Loucy (cell line): ENCODE measurements around the gene KRT6C.

ENCODE experiments used
- H2AFZ ChIP-seq: fragments of 200-600 bp; sonication (generic); 2 replicates; pipeline ENCODE4 v1.6.0; 2016; ENCODE audit warnings: antibody characterized with exemption, mild to moderate bottlenecking, low read length, moderate library complexity
- H3F3A ChIP-seq: fragments of 200-600 bp; 2 replicates; pipeline ENCODE4 v1.6.0; 2016; ENCODE audit warnings: antibody characterized with exemption, low read depth, mild to moderate bottlenecking
- H3K27me3 ChIP-seq: fragments of 200-600 bp; sonication (generic); 2 replicates; pipeline ENCODE4 v1.6.1; 2014; ENCODE audit warnings: low read length, mild to moderate bottlenecking; ENCODE audit not compliant: insufficient read depth, poor library complexity, severe bottlenecking
- H3K36me3 ChIP-seq: fragments of 200-600 bp; sonication (generic); 2 replicates; pipeline ENCODE4 v1.6.1; 2016; ENCODE audit warnings: low read length; ENCODE audit not compliant: insufficient read depth
- H3K4me1 ChIP-seq: fragments of 200-600 bp; sonication (generic); 2 replicates; pipeline ENCODE4 v1.5.1; 2014; ENCODE audit warnings: low read length, mild to moderate bottlenecking; ENCODE audit not compliant: insufficient read depth, poor library complexity, severe bottlenecking
- H3K4me2 ChIP-seq: fragments of 200-600 bp; sonication (generic); 2 replicates; pipeline ENCODE4 v1.6.0; 2014; ENCODE audit warnings: antibody characterized with exemption, low read length, low read depth, mild to moderate bottlenecking; ENCODE audit not compliant: poor library complexity, severe bottlenecking
- H3K4me3 ChIP-seq: fragments of 200-600 bp; sonication (generic); 2 replicates; pipeline ENCODE4 v1.5.1; 2014; ENCODE audit warnings: low read length, mild to moderate bottlenecking, mixed read lengths; ENCODE audit not compliant: poor library complexity, severe bottlenecking
- H3K79me2 ChIP-seq: fragments of 200-600 bp; sonication (generic); 2 replicates; pipeline ENCODE4 v1.6.1; 2014; ENCODE audit warnings: low read length; ENCODE audit not compliant: insufficient read depth
- H3K9ac ChIP-seq: fragments of 200-600 bp; sonication (generic); 2 replicates; pipeline ENCODE4 v1.6.0; 2014; ENCODE audit warnings: mild to moderate bottlenecking, low read depth, low read length, moderate library complexity; ENCODE audit not compliant: poor library complexity, severe bottlenecking
- H3K9me2 ChIP-seq: fragments of 200-600 bp; sonication (generic); replicated peaks from 2 replicates; pipeline ENCODE4 v1.6.1; 2016; ENCODE audit warnings: low read depth, low read length, mixed read lengths
- H3K9me3 ChIP-seq: fragments of 200-600 bp; sonication (generic); 2 replicates; pipeline ENCODE4 v1.6.1; 2014; ENCODE audit warnings: mild to moderate bottlenecking, antibody characterized with exemption, low read length, low read depth; ENCODE audit not compliant: insufficient read depth
- H4K20me1 ChIP-seq: fragments of 200-600 bp; sonication (generic); 2 replicates; pipeline ENCODE4 v1.6.0; 2014; ENCODE audit warnings: antibody characterized with exemption, low read length, mild to moderate bottlenecking; ENCODE audit not compliant: insufficient read depth, poor library complexity, severe bottlenecking
- CTCF ChIP-seq: fragments of 200-600 bp; sonication (generic); conservative IDR thresholded peaks from 2 replicates; pipeline ENCODE4 v1.5.1; 2014; ENCODE audit warnings: mild to moderate bottlenecking, antibody characterized with exemption, low read length
- EZH2phosphoT487 ChIP-seq: fragments of 200-600 bp; IDR thresholded peaks from 2 replicates; pipeline ENCODE4 v1.6.1; 2018; ENCODE audit warnings: antibody characterized with exemption, mild to moderate bottlenecking, moderate library complexity, borderline replicate concordance

The KRT6C gene

GRCh38 chr12:52433501-52434080, 40.0 kb downstream of the KRT6C start:
- H3K79me2 ChIP-seq, result no peaks in the 10 kb centered on the region
- no peak overlapping the region for H3K4me3 ChIP-seq
- no peaks in the 10 kb centered on the region for H3K4me1 ChIP-seq
- H3K27me3 ChIP-seq, result peaks cover 7% of the 10 kb centered on the region
- H4K20me1 ChIP-seq, result no peaks in the 10 kb centered on the region
- no peaks in the 10 kb centered on the region for H3K9me2 ChIP-seq
- no peak overlapping the region for H3K9ac ChIP-seq
- no peaks in the 10 kb centered on the region for H3K36me3 ChIP-seq
- no peaks in the 10 kb centered on the region for H3K9me3 ChIP-seq
- H3K4me2 ChIP-seq, result no peak overlapping the region
- TF ChIP-seq CTCF (no peak), EZH2phosphoT487 (no peak)
- no peak overlapping the region for H2AFZ ChIP-seq
- H3F3A ChIP-seq, result no peaks in the 10 kb centered on the region

GRCh38 chr12:52432559-52433207, 40.9 kb downstream of the KRT6C start:
- Histone ChIP-seq H4K20me1 (no peaks in the 10 kb centered on the region), H3K27me3 (peaks cover 8% of the 10 kb centered on the region), H3F3A (no peaks in the 10 kb centered on the region), H3K9ac (no peak overlapping the region), H3K36me3 (no peaks in the 10 kb centered on the region), H3K9me3 (no peaks in the 10 kb centered on the region), H3K4me2 (no peak overlapping the region), H3K9me2 (no peaks in the 10 kb centered on the region), H2AFZ (no peak overlapping the region), H3K4me3 (no peak overlapping the region), H3K79me2 (no peaks in the 10 kb centered on the region), H3K4me1 (no peaks in the 10 kb centered on the region)
- TF ChIP-seq EZH2phosphoT487 (no peak), CTCF (no peak)

- Histone ChIP-seq H3K36me3 (no peaks in the 10 kb centered on the region), H3K9me2 (no peaks in the 10 kb centered on the region), H3K27me3 (peaks cover 8% of the 10 kb centered on the region), H3F3A (no peaks in the 10 kb centered on the region), H3K4me1 (no peaks in the 10 kb centered on the region), H3K9ac (no peak overlapping the region), H2AFZ (no peak overlapping the region; the same call in 1 of the 2 replicates), H3K4me3 (no peak overlapping the region), H3K9me3 (no peaks in the 10 kb centered on the region), H4K20me1 (no peaks in the 10 kb centered on the region), H3K4me2 (no peak overlapping the region), H3K79me2 (no peaks in the 10 kb centered on the region)
- no peak for TF ChIP-seq EZH2phosphoT487
- TF ChIP-seq CTCF, result peak; percentile 63
Observed at GRCh38 chr12:52428121-52428520, 45.5 kb downstream of the KRT6C start.
